Kidney capillary endothelial cell (primary cell): ENCODE results near the gene RABL2A.
"Not testable (repeated sequence)": the region's sequence is repeated elsewhere in the genome, so short reads cannot be mapped to it uniquely, and the experiment has no call there.

Experiments used
- DNase-seq: peaks from one replicate; pipeline ENCODE4 v3.0.0-alpha.2; 2018; ENCODE audit warnings: low spot score

RABL2A gene

DNA sequence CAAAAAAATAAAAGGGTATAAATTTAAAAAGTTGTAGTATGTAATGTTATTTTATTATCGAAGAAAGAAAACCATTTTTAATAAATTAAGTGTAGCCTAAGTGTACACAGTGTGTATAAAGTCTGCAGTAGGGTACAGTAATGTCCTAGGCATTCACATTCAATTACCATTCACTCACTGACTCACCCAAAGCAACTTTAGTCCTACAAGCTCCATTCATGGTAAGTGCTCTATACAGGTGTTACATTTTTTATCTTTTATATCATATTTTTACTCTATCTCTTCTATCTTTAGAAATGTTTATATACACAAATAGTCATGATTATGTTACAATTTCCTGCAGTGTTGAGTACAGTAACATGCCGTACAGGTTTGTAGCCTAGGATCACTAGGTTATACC lies 59.5 kb downstream of the RABL2A start:
- DNase-seq: no peak

GRCh38 chr2:113690871-113691270 lies 63.8 kb downstream of the RABL2A start:
- DNase-seq: not testable (repeated sequence)
